Activated naive CD4-positive, alpha-beta T cell treated with anti-CD3 and anti-CD28 coated beads, Interleukin-2, amount 50 U/mL, for 24 hours (primary cell): ENCODE results near the gene BCL2L14.

Source experiments
- H3K27ac Mint-ChIP-seq: one replicate; pipeline ENCODE4 v1.8.0; 2021; ENCODE audit warnings: mild to moderate bottlenecking, mixed read lengths
- H3K27me3 Mint-ChIP-seq: one replicate; pipeline ENCODE4 v1.8.0; 2021; ENCODE audit warnings: mixed read lengths
- H3K36me3 Mint-ChIP-seq: one replicate; pipeline ENCODE4 v1.8.0; 2021; ENCODE audit warnings: mixed read lengths
- H3K4me1 Mint-ChIP-seq: one replicate; pipeline ENCODE4 v1.8.0; 2021; ENCODE audit warnings: mixed read lengths
- H3K4me3 Mint-ChIP-seq: one replicate; pipeline ENCODE4 v1.8.0; 2021; ENCODE audit warnings: mild to moderate bottlenecking, mixed read lengths
- H3K9me3 Mint-ChIP-seq: one replicate; pipeline ENCODE4 v1.8.0; 2021; ENCODE audit warnings: mixed read lengths

The BCL2L14 gene

GRCh38 chr12:12039897-12040296 lies 30.8 kb upstream of the BCL2L14 start:
- Mint-ChIP-seq H3K9me3 (no peaks in the 10 kb centered on the region), H3K27me3 (no peaks in the 10 kb centered on the region), H3K4me1 (no peaks in the 10 kb centered on the region), H3K36me3 (peaks cover 2% of the 10 kb centered on the region), H3K4me3 (no peak overlapping the region), H3K27ac (no peak overlapping the region)

- no peak overlapping the region for H3K4me3 Mint-ChIP-seq
- no peaks in the 10 kb centered on the region for H3K27me3 Mint-ChIP-seq
- no peak overlapping the region for H3K27ac Mint-ChIP-seq
- H3K4me1 Mint-ChIP-seq = no peaks in the 10 kb centered on the region
- no peaks in the 10 kb centered on the region for H3K36me3 Mint-ChIP-seq
- no peaks in the 10 kb centered on the region for H3K9me3 Mint-ChIP-seq
Measured at GRCh38 chr12:12046401-12046800, 24.3 kb upstream of the BCL2L14 start.

- H3K27me3 Mint-ChIP-seq = no peaks in the 10 kb centered on the region
- no peaks in the 10 kb centered on the region for H3K9me3 Mint-ChIP-seq
- H3K27ac Mint-ChIP-seq = no peak overlapping the region
- no peak overlapping the region for H3K4me3 Mint-ChIP-seq
- H3K4me1 Mint-ChIP-seq = no peaks in the 10 kb centered on the region
- no peaks in the 10 kb centered on the region for H3K36me3 Mint-ChIP-seq
Measured at GRCh38 chr12:12047682-12048081, 23.1 kb upstream of the BCL2L14 start.

GRCh38 chr12:12048266-12048665 lies 22.5 kb upstream of the BCL2L14 start:
- Mint-ChIP-seq H3K27me3 (no peaks in the 10 kb centered on the region), H3K9me3 (no peaks in the 10 kb centered on the region), H3K36me3 (no peaks in the 10 kb centered on the region), H3K4me3 (no peak overlapping the region), H3K27ac (no peak overlapping the region), H3K4me1 (no peaks in the 10 kb centered on the region)

- Mint-ChIP-seq H3K9me3 (no peaks in the 10 kb centered on the region), H3K27me3 (no peaks in the 10 kb centered on the region), H3K27ac (no peak overlapping the region), H3K4me1 (no peaks in the 10 kb centered on the region), H3K36me3 (no peaks in the 10 kb centered on the region), H3K4me3 (no peak overlapping the region)
Measured at GRCh38 chr12:12048714-12049113, 22.0 kb upstream of the BCL2L14 start.

DNA sequence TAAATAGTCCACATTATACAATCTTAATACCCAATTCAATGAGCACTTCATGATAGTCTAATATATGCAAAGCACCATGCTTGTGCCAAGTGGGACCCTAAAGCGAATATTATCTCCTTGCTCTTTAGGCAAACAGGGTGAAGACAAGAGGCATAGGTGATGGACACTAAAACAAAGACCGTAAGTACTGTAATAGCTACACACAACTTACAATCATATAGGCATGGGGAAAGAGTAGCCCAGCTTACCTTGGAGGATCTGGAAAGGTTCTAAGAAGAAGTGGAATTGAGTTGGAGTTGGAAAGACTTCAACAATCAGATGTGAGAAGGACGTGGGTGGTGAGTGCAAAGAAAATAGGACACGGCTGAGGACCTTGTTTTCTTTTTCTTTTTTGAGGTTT lies 19.1 kb upstream of the BCL2L14 start:
- Mint-ChIP-seq H3K9me3 (no peaks in the 10 kb centered on the region), H3K4me1 (no peaks in the 10 kb centered on the region), H3K4me3 (no peak overlapping the region), H3K27ac (no peak overlapping the region), H3K27me3 (no peaks in the 10 kb centered on the region), H3K36me3 (no peaks in the 10 kb centered on the region)

DNA sequence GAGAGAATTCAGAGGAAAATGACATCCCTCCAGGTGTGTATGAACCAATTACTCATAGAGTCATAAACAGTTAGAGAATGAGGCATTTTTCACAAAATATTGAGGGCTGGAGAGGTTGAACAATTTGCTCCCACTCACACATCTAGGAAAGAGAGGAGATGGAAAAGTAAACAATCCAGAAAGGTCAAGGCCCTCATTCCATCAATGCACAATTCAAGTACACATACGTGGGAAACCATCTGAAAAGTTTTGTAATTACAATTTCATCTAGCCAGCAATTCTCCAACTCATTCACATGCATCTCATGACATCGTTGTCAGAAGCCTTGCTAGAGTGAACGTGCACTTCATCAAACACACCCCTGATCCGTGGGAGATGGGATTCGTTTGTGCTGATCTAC lies 15.7 kb upstream of the BCL2L14 start:
- Mint-ChIP-seq H3K27me3 (no peaks in the 10 kb centered on the region), H3K36me3 (no peaks in the 10 kb centered on the region), H3K9me3 (no peaks in the 10 kb centered on the region), H3K4me1 (no peaks in the 10 kb centered on the region), H3K27ac (no peak overlapping the region), H3K4me3 (no peak overlapping the region)

DNA sequence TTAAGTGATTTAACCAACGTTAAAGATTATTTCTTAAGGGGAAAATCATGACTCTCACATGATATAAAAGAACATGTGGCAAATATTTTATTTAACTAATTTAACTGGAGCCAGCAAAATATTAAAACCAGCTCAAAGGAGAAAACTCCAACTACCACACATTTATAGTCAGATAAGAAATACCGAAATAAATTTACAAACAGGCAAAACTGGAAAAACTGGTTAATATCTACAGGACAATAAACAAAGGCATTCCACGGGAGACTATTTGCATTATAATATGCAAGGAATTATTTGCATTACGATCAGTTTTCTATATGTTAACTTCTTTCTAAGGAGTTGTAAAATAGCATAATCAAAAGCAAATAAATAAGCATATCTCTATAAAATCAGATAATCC lies 13.8 kb upstream of the BCL2L14 start:
- Mint-ChIP-seq H3K4me1 (no peaks in the 10 kb centered on the region), H3K36me3 (no peaks in the 10 kb centered on the region), H3K27ac (no peak overlapping the region), H3K27me3 (no peaks in the 10 kb centered on the region), H3K9me3 (no peaks in the 10 kb centered on the region), H3K4me3 (no peak overlapping the region)

DNA sequence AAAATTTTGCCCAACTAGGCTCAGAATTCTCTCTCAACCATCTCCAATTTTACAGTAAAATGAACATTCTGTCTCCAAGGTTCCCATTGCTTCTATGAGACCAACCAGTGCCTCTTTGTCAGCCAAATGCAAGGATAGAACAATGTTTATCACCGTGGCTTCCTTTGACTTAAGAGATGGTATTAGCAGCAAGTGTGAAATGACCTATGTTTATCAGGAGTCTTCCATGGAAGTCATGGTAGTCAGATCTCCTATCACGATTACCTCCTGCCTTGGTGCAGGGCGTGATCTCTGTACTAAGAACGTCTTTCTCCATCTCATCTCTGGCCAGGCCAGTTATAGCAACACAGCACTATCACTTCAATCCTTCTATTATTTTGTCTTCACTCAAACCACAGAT lies 6.1 kb upstream of the BCL2L14 start:
- H3K36me3 Mint-ChIP-seq = no peaks in the 10 kb centered on the region
- H3K4me1 Mint-ChIP-seq = no peaks in the 10 kb centered on the region
- no peaks in the 10 kb centered on the region for H3K27me3 Mint-ChIP-seq
- no peaks in the 10 kb centered on the region for H3K9me3 Mint-ChIP-seq
- no peak overlapping the region for H3K27ac Mint-ChIP-seq
- H3K4me3 Mint-ChIP-seq = no peak overlapping the region

DNA sequence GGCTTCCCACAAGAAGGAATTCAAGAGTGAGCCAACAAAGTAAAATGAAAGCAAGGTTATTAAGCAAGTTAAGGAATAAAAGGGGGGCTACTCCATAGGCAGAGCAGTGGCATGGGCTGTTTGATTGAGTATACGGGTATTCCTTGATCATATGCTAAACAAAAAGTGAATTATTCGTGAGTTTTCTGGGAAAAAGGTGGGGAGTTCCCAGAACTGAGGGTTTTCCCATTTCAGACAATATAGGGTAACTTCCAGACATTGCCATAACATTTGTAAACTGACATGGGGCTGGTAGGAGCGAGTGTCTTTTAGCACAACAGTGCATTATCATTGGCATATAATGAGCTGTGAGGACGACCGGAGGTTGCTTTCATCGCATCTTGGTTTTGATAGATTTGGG lies 2.0 kb upstream of the BCL2L14 start:
- Mint-ChIP-seq H3K27me3 (no peaks in the 10 kb centered on the region), H3K9me3 (no peaks in the 10 kb centered on the region), H3K36me3 (no peaks in the 10 kb centered on the region), H3K4me1 (peaks cover 27% of the 10 kb centered on the region), H3K27ac (no peak overlapping the region), H3K4me3 (no peak overlapping the region)

GRCh38 chr12:12069821-12070548 lies 754 bp upstream of the BCL2L14 start:
- Mint-ChIP-seq H3K27me3 (no peaks in the 10 kb centered on the region), H3K4me1 (peaks cover 27% of the 10 kb centered on the region), H3K4me3 (peak overlapping the region; percentile 82), H3K27ac (no peak overlapping the region), H3K36me3 (no peaks in the 10 kb centered on the region), H3K9me3 (no peaks in the 10 kb centered on the region)

DNA sequence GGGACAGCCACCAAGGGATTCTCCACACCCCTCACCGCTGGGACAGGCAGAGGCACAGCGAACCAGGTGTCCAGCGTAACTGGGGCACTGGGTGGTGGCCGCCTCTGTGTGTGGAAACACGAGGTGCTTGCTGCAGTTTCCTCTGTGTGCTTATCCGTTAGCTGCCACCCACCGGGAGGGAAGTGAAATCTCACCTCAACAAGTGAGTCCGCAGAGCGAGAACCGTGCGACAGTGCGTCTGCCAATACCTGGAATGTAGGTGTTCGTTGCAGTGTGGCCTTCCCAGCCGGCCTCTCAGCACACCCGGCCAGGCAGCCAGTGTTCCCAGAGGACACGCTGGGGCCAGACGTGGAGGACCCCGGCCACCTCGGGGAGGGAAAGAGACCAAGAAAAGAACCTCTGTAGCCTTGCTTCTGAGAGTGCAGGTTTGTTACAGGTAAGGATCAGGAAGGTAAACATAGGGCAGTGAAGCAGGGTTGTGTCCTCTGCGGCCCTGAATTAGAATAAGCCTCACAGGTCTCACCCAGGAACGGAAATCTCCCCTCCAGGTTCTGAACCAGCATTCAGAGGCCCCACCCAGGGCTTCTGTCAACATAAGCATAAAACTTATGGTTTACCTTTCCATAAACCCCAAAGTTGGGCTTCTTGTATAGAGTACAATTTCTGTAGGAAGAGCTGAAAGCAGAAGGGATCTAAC lies 1.5 kb downstream of the BCL2L14 start:
- Mint-ChIP-seq H3K4me3 (peak overlapping the region; percentile 82), H3K9me3 (no peaks in the 10 kb centered on the region), H3K27ac (peak overlapping the region; percentile 30), H3K4me1 (peaks cover 27% of the 10 kb centered on the region), H3K27me3 (no peaks in the 10 kb centered on the region), H3K36me3 (no peaks in the 10 kb centered on the region)

- Mint-ChIP-seq H3K4me3 (no peak overlapping the region), H3K27me3 (no peaks in the 10 kb centered on the region), H3K36me3 (no peaks in the 10 kb centered on the region), H3K9me3 (no peaks in the 10 kb centered on the region), H3K4me1 (no peaks in the 10 kb centered on the region), H3K27ac (no peak overlapping the region)
Measured at GRCh38 chr12:12079291-12079690, 8.6 kb downstream of the BCL2L14 start.

- Mint-ChIP-seq H3K27ac (no peak overlapping the region), H3K27me3 (no peaks in the 10 kb centered on the region), H3K36me3 (no peaks in the 10 kb centered on the region), H3K4me1 (no peaks in the 10 kb centered on the region), H3K9me3 (no peaks in the 10 kb centered on the region), H3K4me3 (no peak overlapping the region)
Measured at GRCh38 chr12:12081836-12082497, 11.2 kb downstream of the BCL2L14 start.

GRCh38 chr12:12083688-12084087 lies 12.9 kb downstream of the BCL2L14 start:
- Mint-ChIP-seq H3K4me1 (no peaks in the 10 kb centered on the region), H3K27me3 (no peaks in the 10 kb centered on the region), H3K4me3 (no peak overlapping the region), H3K27ac (no peak overlapping the region), H3K36me3 (no peaks in the 10 kb centered on the region), H3K9me3 (no peaks in the 10 kb centered on the region)

GRCh38 chr12:12086362-12086761 lies 15.6 kb downstream of the BCL2L14 start:
- no peaks in the 10 kb centered on the region for H3K27me3 Mint-ChIP-seq
- no peaks in the 10 kb centered on the region for H3K9me3 Mint-ChIP-seq
- H3K4me3 Mint-ChIP-seq = no peak overlapping the region
- H3K27ac Mint-ChIP-seq = no peak overlapping the region
- H3K4me1 Mint-ChIP-seq = no peaks in the 10 kb centered on the region
- no peaks in the 10 kb centered on the region for H3K36me3 Mint-ChIP-seq
